Measurements from ENCODE around the gene PLCB3.

The PLCB3 gene

DNA sequence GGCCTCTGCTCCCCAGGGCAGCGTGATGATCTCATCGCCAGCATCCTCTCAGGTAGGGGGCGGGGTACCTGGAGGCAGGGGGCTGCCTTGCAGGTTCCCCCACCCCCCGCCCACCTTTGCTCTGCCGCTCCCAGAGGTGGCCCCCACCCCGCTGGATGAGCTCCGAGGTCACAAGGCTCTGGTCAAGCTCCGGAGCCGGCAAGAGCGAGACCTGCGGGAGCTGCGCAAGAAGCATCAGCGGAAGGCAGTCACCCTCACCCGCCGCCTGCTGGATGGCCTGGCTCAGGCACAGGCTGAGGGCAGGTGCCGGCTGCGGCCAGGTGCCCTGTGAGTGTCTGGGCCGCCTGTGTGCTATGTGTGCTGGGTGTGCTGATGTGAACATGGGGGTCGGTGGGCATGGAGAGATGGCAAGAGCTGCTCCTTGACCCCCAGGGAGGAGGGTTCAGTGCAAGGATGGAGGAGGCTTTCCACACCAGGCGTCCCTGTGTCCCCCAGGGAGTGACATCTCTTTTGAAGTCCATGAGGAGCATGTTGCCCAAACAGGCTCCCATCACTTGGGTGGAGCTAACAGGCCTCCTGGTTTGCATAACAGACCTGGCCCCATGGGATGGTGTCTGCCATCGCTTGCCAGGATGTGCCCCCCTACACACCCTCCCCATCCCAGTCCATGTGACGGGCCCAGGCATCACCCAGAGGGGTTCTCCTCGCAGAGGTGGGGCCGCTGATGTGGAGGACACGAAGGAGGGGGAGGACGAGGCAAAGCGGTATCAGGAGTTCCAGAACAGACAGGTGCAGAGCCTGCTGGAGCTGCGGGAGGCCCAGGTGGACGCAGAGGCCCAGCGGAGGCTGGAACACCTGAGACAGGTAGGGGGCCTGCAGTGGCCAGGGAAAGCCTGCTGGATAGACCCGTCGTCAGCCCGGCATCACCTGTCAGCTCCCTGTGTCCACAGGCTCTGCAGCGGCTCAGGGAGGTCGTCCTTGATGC, 14.1 kb downstream of the PLCB3 start:
- no peak for TF ChIP-seq CTCF (conservative IDR thresholded peaks at IDR 0.05; ENCODE audit: low read depth, low read length)
- Histone ChIP-seq H2AFZ (ENCODE audit: low read depth) (no peak overlapping the region), H3K4me1 (ENCODE audit: low read depth, poor library complexity, severe bottlenecking) (peaks cover 9% of the 10 kb centered on the region), H3K27ac (no peak overlapping the region), H3K9ac (no peak overlapping the region), H3K4me2 (no peak overlapping the region), H4K20me1 (ENCODE audit: insufficient read depth) (no peaks in the 10 kb centered on the region), H3K36me3 (ENCODE audit: insufficient read depth) (no peaks in the 10 kb centered on the region), H3K27me3 (ENCODE audit: insufficient read depth, low read depth) (no peaks in the 10 kb centered on the region), H3K79me2 (ENCODE audit: insufficient read depth, low read depth) (no peaks in the 10 kb centered on the region), H3K4me3 (IDR thresholded peaks at IDR 0.05; ENCODE audit: insufficient read depth, low read depth, low read length) (no peak overlapping the region)

- no peak overlapping the region for H3K27ac ChIP-seq
- no peaks in the 10 kb centered on the region for H3K36me3 ChIP-seq (ENCODE audit: insufficient read depth)
- no peaks in the 10 kb centered on the region for H4K20me1 ChIP-seq (ENCODE audit: insufficient read depth)
- H3K27me3 ChIP-seq (ENCODE audit: insufficient read depth, low read depth) = no peaks in the 10 kb centered on the region
- peaks cover 9% of the 10 kb centered on the region for H3K4me1 ChIP-seq (ENCODE audit: low read depth, poor library complexity, severe bottlenecking)
- TF ChIP-seq CTCF (conservative IDR thresholded peaks at IDR 0.05; ENCODE audit: low read depth, low read length) = no peak
- no peak overlapping the region for H3K4me3 ChIP-seq (IDR thresholded peaks at IDR 0.05; ENCODE audit: insufficient read depth, low read depth, low read length)
- H3K79me2 ChIP-seq (ENCODE audit: insufficient read depth, low read depth) = no peaks in the 10 kb centered on the region
- no peak overlapping the region for H3K4me2 ChIP-seq
- H3K9ac ChIP-seq = no peak overlapping the region
- H2AFZ ChIP-seq (ENCODE audit: low read depth) = no peak overlapping the region
Measured at GRCh38 chr11:64266339-64266738, 15.0 kb downstream of the PLCB3 start.

GRCh38 chr11:64267207-64267945, 16.0 kb downstream of the PLCB3 start:
- H3K9ac ChIP-seq = no peak overlapping the region; the same call in 1 of the 2 replicates
- H3K4me2 ChIP-seq = no peak overlapping the region; the same call in 1 of the 2 replicates

More at GRCh38 chr11:64267207-64267945, 16.0 kb downstream of the PLCB3 start:
- Histone ChIP-seq H3K4me1 (ENCODE audit: low read depth, poor library complexity, severe bottlenecking) (peaks cover 14% of the 10 kb centered on the region), H3K79me2 (ENCODE audit: insufficient read depth, low read depth) (no peaks in the 10 kb centered on the region), H3K27me3 (ENCODE audit: insufficient read depth, low read depth) (no peaks in the 10 kb centered on the region), H3K4me3 (IDR thresholded peaks at IDR 0.05; ENCODE audit: insufficient read depth, low read depth, low read length) (no peak overlapping the region), H3K27ac (no peak overlapping the region), H3K36me3 (ENCODE audit: insufficient read depth) (no peaks in the 10 kb centered on the region), H4K20me1 (ENCODE audit: insufficient read depth) (no peaks in the 10 kb centered on the region), H2AFZ (ENCODE audit: low read depth) (no peak overlapping the region)
- no peak for TF ChIP-seq CTCF (conservative IDR thresholded peaks at IDR 0.05; ENCODE audit: low read depth, low read length)
